ENCODE results near the gene TROAP. TPM values are rescaled to one million over a fixed set of nuclear protein-coding genes. Genes with fewer than 3 reads are reported as not detected.

Gene TROAP
- total RNA-seq, 2 experiments from 2014 or later, result 57.7 to 64.9 TPM

- Mint-ChIP-seq H3K36me3 (no peaks in the 10 kb centered on the region), H3K4me3 (no peak overlapping the region), H3K27me3 (peaks cover 63% of the 10 kb centered on the region), H3K9me3 (no peaks in the 10 kb centered on the region), H3K27ac (no peak overlapping the region), H3K4me1 (ENCODE audit: low read depth) (peaks cover 32% of the 10 kb centered on the region)
- POLR2A ChIA-PET, result no interaction called here
- no peak for DNase-seq
- CTCF ChIA-PET, result interaction anchor here (0.7 to 11.4 kb wide), 4 partner anchors 8 to 46 kb away, joined by 3 to 188 read pairs (median 24); partner anchors contain the start of genes DNAJC22, PRPH and TROAP
- intact Hi-C loops (cut with micrococcal nuclease), result no loop called here
Observed at GRCh38 chr12:49338830-49339463, 15.9 kb downstream of the TROAP start.

- ChIA-PET CTCF (interaction anchor here (0.7 to 11.4 kb wide), 2 partner anchors 8 to 47 kb away, joined by 3 to 188 read pairs; partner anchors contain the start of gene PRPH), POLR2A (no interaction called here)
- Mint-ChIP-seq H3K36me3 (no peaks in the 10 kb centered on the region), H3K27me3 (peaks cover 64% of the 10 kb centered on the region), H3K9me3 (no peaks in the 10 kb centered on the region), H3K4me3 (no peak overlapping the region), H3K27ac (no peak overlapping the region), H3K4me1 (ENCODE audit: low read depth) (peaks cover 35% of the 10 kb centered on the region)
- no peak for DNase-seq
- intact Hi-C loops (cut with micrococcal nuclease), result no loop called here
Observed at GRCh38 chr12:49339464-49339861, 16.4 kb downstream of the TROAP start.

- ChIA-PET CTCF (interaction anchor here (3.2 to 11.4 kb wide), 3 partner anchors 16 to 49 kb away, joined by 44 to 234 read pairs (median 188); partner anchors contain the start of genes PRPH and TROAP), POLR2A (interaction anchor here (2.9 kb wide), 1 partner anchor 51 kb away, joined by 7 read pairs; no protein-coding TSS in a partner anchor)
- Mint-ChIP-seq H3K9me3 (no peaks in the 10 kb centered on the region), H3K27me3 (peaks cover 59% of the 10 kb centered on the region), H3K4me3 (no peak overlapping the region), H3K36me3 (no peaks in the 10 kb centered on the region), H3K27ac (no peak overlapping the region), H3K4me1 (ENCODE audit: low read depth) (peaks cover 34% of the 10 kb centered on the region)
- no peak for DNase-seq
- intact Hi-C loops (cut with micrococcal nuclease), result no loop called here
Observed at GRCh38 chr12:49340095-49340870, 17.2 kb downstream of the TROAP start.

- intact Hi-C loops (cut with micrococcal nuclease), result no loop called here
- H3K9me3 Mint-ChIP-seq, result no peaks in the 10 kb centered on the region
- POLR2A ChIA-PET, result interaction anchor here (0.6 to 2.9 kb wide), 6 partner anchors 9 to 75 kb away, joined by 3 to 7 read pairs (median 7); partner anchors contain the start of genes SPATS2 and TROAP
- peaks cover 39% of the 10 kb centered on the region for H3K4me1 Mint-ChIP-seq (ENCODE audit: low read depth)
- no peak for DNase-seq
- peaks cover 60% of the 10 kb centered on the region for H3K27me3 Mint-ChIP-seq
- no peaks in the 10 kb centered on the region for H3K36me3 Mint-ChIP-seq
- no peak overlapping the region for H3K27ac Mint-ChIP-seq
- CTCF ChIA-PET, result interaction anchor here (0.9 to 4.0 kb wide), 13 partner anchors 8 to 75 kb away, joined by 3 to 234 read pairs (median 10); partner anchors contain the start of genes PRPH, SPATS2 and TROAP
- no peak overlapping the region for H3K4me3 Mint-ChIP-seq
Observed at GRCh38 chr12:49340971-49341776, 18.1 kb downstream of the TROAP start.

- peaks cover 41% of the 10 kb centered on the region for H3K4me1 Mint-ChIP-seq (ENCODE audit: low read depth)
- peaks cover 61% of the 10 kb centered on the region for H3K27me3 Mint-ChIP-seq
- ChIA-PET CTCF (interaction anchor here (0.6 to 4.0 kb wide), 22 partner anchors 9 to 341 kb away, joined by 3 to 234 read pairs (median 6); partner anchors contain the start of genes PRPH, SPATS2 and TROAP), POLR2A (interaction anchor here (1.0 to 2.9 kb wide), 5 partner anchors 9 to 52 kb away, joined by 3 to 7 read pairs (median 7); partner anchors contain the start of genes SPATS2 and TROAP)
- no peak overlapping the region for H3K27ac Mint-ChIP-seq
- no peaks in the 10 kb centered on the region for H3K9me3 Mint-ChIP-seq
- no peak overlapping the region for H3K4me3 Mint-ChIP-seq
- intact Hi-C loops (cut with micrococcal nuclease), result loop anchor here (1.0 to 2.0 kb wide), 3 partner anchors 19 to 53 kb away; partner anchors contain the start of gene TROAP
- no peak for DNase-seq
- no peaks in the 10 kb centered on the region for H3K36me3 Mint-ChIP-seq
Observed at GRCh38 chr12:49341777-49342065, 18.7 kb downstream of the TROAP start.

- peak overlapping the region; percentile 53 for H3K4me3 Mint-ChIP-seq
- H3K27ac Mint-ChIP-seq, result no peak overlapping the region
- H3K4me1 Mint-ChIP-seq (ENCODE audit: low read depth), result peaks cover 43% of the 10 kb centered on the region
- intact Hi-C loops (cut with micrococcal nuclease), result loop anchor here (1.0 to 2.0 kb wide), 3 partner anchors 19 to 54 kb away; partner anchors contain the start of gene TROAP
- no peaks in the 10 kb centered on the region for H3K36me3 Mint-ChIP-seq
- ChIA-PET POLR2A (interaction anchor here (1.0 to 2.9 kb wide), 5 partner anchors 8 to 53 kb away, joined by 3 to 7 read pairs (median 7); partner anchors contain the start of genes SPATS2 and TROAP), CTCF (interaction anchor here (0.6 to 4.0 kb wide), 32 partner anchors 9 to 341 kb away, joined by 3 to 234 read pairs (median 4); partner anchors contain the start of genes PRPH, SPATS2 and TROAP)
- no peaks in the 10 kb centered on the region for H3K9me3 Mint-ChIP-seq
- H3K27me3 Mint-ChIP-seq, result peaks cover 64% of the 10 kb centered on the region
- peak; percentile 90 for DNase-seq
Observed at GRCh38 chr12:49342066-49342913, 19.2 kb downstream of the TROAP start.

- CTCF ChIA-PET, result interaction anchor here (0.6 to 4.0 kb wide), 27 partner anchors 8 to 671 kb away, joined by 3 to 234 read pairs (median 6); partner anchors contain the start of genes PRPH, SPATS2 and TROAP
- POLR2A ChIA-PET, result interaction anchor here (0.6 to 2.9 kb wide), 7 partner anchors 20 to 220 kb away, joined by 3 to 7 read pairs (median 3); partner anchors contain the start of gene TROAP
- intact Hi-C loops (cut with micrococcal nuclease), result loop anchor here (1.0 to 2.0 kb wide), 3 partner anchors 20 to 55 kb away; partner anchors contain the start of gene TROAP
- peak overlapping the region; percentile 53 for H3K4me3 Mint-ChIP-seq
- H3K27me3 Mint-ChIP-seq, result peaks cover 64% of the 10 kb centered on the region
- no peak overlapping the region for H3K27ac Mint-ChIP-seq
- no peaks in the 10 kb centered on the region for H3K36me3 Mint-ChIP-seq
- DNase-seq, result peak; percentile 76
- H3K9me3 Mint-ChIP-seq, result no peaks in the 10 kb centered on the region
- H3K4me1 Mint-ChIP-seq (ENCODE audit: low read depth), result peaks cover 37% of the 10 kb centered on the region
Observed at GRCh38 chr12:49342914-49343731, 20.1 kb downstream of the TROAP start.

GRCh38 chr12:49344486-49345050 is 21.5 kb downstream of the TROAP start:
- intact Hi-C loops (cut with micrococcal nuclease), result no loop called here
- ChIA-PET CTCF (interaction anchor here (3.6 to 4.0 kb wide), 2 partner anchors 22 to 53 kb away, joined by 20 to 234 read pairs; partner anchors contain the start of genes PRPH and SPATS2), POLR2A (interaction anchor here (1.0 kb wide), 1 partner anchor 49 kb away, joined by 3 read pairs; no protein-coding TSS in a partner anchor)
- H3K4me3 Mint-ChIP-seq, result no peak overlapping the region
- peaks cover 37% of the 10 kb centered on the region for H3K4me1 Mint-ChIP-seq (ENCODE audit: low read depth)
- no peaks in the 10 kb centered on the region for H3K36me3 Mint-ChIP-seq
- no peak for DNase-seq
- H3K27me3 Mint-ChIP-seq, result peaks cover 62% of the 10 kb centered on the region
- H3K9me3 Mint-ChIP-seq, result no peaks in the 10 kb centered on the region
- no peak overlapping the region for H3K27ac Mint-ChIP-seq

GRCh38 chr12:49345051-49345824 is 22.2 kb downstream of the TROAP start:
- no peak for DNase-seq
- Mint-ChIP-seq H3K4me1 (ENCODE audit: low read depth) (peaks cover 37% of the 10 kb centered on the region), H3K27me3 (peaks cover 59% of the 10 kb centered on the region), H3K27ac (no peak overlapping the region), H3K36me3 (no peaks in the 10 kb centered on the region), H3K9me3 (no peaks in the 10 kb centered on the region), H3K4me3 (no peak overlapping the region)
- ChIA-PET CTCF (interaction anchor here (1.5 to 6.5 kb wide), 4 partner anchors 9 to 57 kb away, joined by 3 to 149 read pairs (median 57); partner anchors contain the start of genes C1QL4 and PRPH), POLR2A (interaction anchor here (0.7 kb wide), 1 partner anchor 10 kb away, joined by 3 read pairs; no protein-coding TSS in a partner anchor)
- intact Hi-C loops (cut with micrococcal nuclease), result no loop called here

All from activated CD4-positive, alpha-beta memory T cell treated with anti-CD3 and anti-CD28 coated beads for 36 hours (primary cell).